Measurements from ENCODE around the gene GRAMD1B.
A peak's percentile ranks its signal among the peaks of the same experiment; 100 is the strongest.

Gene GRAMD1B

GRCh38 chr11:123429913-123430720, at the start of gene GRAMD1B:
TSS of gene GRAMD1B (plus strand) at chr11:123430269. CDS start at chr11:123430793, 524 bp downstream.
- peak within 1 kb of the TSS; percentile 34 for H3K9ac ChIP-seq (ENCODE audit: low read length)
- H3K4me1 ChIP-seq (ENCODE audit: control insufficient read depth, insufficient read depth, low read length): peaks cover 24% of the 10 kb centered on the region
- H3K36me3 ChIP-seq (ENCODE audit: control insufficient read depth, insufficient read depth, low read length): no peaks in the 10 kb centered on the region
- H3K27ac ChIP-seq (ENCODE audit: low read depth, low read length): no peak within 1 kb of the TSS; the same call in 1 of the 2 replicates
- peak within 1 kb of the TSS; percentile 83 for H3K4me3 ChIP-seq (ENCODE audit: low read depth, low read length)
- H3K27me3 ChIP-seq (ENCODE audit: control insufficient read depth, insufficient read depth, low read length): peaks cover 50% of the 10 kb centered on the region
- H3K9me3 ChIP-seq (ENCODE audit: control insufficient read depth, insufficient read depth, low read depth, low read length): no peaks in the 10 kb centered on the region

- Histone ChIP-seq H3K4me1 (ENCODE audit: control insufficient read depth, insufficient read depth, low read length) (peaks cover 23% of the 10 kb centered on the region), H3K9me3 (ENCODE audit: control insufficient read depth, insufficient read depth, low read depth, low read length) (no peaks in the 10 kb centered on the region), H3K9ac (ENCODE audit: low read length) (no peak overlapping the region), H3K4me3 (ENCODE audit: low read depth, low read length) (no peak overlapping the region), H3K27me3 (ENCODE audit: control insufficient read depth, insufficient read depth, low read length) (no peaks in the 10 kb centered on the region), H3K36me3 (ENCODE audit: control insufficient read depth, insufficient read depth, low read length) (no peaks in the 10 kb centered on the region), H3K27ac (ENCODE audit: low read depth, low read length) (no peak overlapping the region)
Observed at GRCh38 chr11:123381149-123381548, 48.9 kb upstream of the GRAMD1B start.

GRCh38 chr11:123381817-123382554, 48.1 kb upstream of the GRAMD1B start:
- Histone ChIP-seq H3K9ac (ENCODE audit: low read length) (no peak overlapping the region), H3K9me3 (ENCODE audit: control insufficient read depth, insufficient read depth, low read depth, low read length) (no peaks in the 10 kb centered on the region), H3K4me3 (ENCODE audit: low read depth, low read length) (no peak overlapping the region), H3K36me3 (ENCODE audit: control insufficient read depth, insufficient read depth, low read length) (no peaks in the 10 kb centered on the region), H3K4me1 (ENCODE audit: control insufficient read depth, insufficient read depth, low read length) (peaks cover 22% of the 10 kb centered on the region), H3K27me3 (ENCODE audit: control insufficient read depth, insufficient read depth, low read length) (no peaks in the 10 kb centered on the region), H3K27ac (ENCODE audit: low read depth, low read length) (no peak overlapping the region)

DNA sequence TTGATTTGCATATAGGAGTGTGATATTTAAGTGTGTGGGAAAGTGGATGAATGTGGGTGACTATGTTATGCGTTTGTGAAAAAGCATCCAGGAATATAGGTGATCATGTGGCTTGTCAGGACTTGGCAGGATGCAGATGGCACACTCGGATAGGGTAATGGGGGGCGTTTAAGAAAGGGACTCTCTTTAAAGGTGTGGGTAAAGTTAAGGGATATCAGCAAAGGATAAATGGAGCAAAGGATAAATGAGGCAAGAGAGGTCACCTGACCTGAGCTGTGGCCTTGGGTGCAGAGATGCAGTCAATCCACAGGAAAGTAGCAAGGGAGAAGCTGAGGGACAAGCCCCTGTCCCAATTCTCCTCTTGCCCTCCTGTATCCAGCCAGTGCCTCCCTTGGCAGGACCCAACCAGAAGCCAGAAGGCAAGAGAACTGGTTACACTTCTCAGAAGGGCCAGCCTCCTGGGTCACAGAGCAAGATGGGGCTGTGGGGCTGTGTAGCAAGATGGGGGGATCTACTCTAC, 47.5 kb upstream of the GRAMD1B start:
- H3K27me3 ChIP-seq (ENCODE audit: control insufficient read depth, insufficient read depth, low read length): no peaks in the 10 kb centered on the region
- no peaks in the 10 kb centered on the region for H3K9me3 ChIP-seq (ENCODE audit: control insufficient read depth, insufficient read depth, low read depth, low read length)
- H3K4me3 ChIP-seq (ENCODE audit: low read depth, low read length): no peak overlapping the region
- H3K4me1 ChIP-seq (ENCODE audit: control insufficient read depth, insufficient read depth, low read length): peaks cover 16% of the 10 kb centered on the region
- no peak overlapping the region for H3K9ac ChIP-seq (ENCODE audit: low read length)
- H3K36me3 ChIP-seq (ENCODE audit: control insufficient read depth, insufficient read depth, low read length): no peaks in the 10 kb centered on the region
- no peak overlapping the region for H3K27ac ChIP-seq (ENCODE audit: low read depth, low read length)

DNA sequence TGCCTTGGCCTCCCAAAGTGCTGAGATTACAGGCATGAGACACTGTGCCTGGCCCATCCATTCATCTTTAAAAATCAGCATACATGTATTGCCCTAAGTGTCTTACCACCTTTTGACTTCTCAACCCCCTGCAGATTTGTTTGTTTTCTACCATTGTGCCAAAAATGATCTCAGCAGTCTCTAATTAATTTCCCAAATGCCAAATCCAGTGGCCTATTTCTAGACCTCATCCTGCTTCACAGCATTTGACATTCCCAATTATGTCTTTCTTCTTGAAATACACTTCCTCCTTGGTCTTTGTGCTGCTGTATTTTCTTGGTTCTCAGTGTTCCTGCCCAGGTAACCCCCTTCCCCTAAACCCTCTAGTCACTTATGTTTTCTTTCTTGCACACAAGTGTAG, 46.0 kb upstream of the GRAMD1B start:
- Histone ChIP-seq H3K9me3 (ENCODE audit: control insufficient read depth, insufficient read depth, low read depth, low read length) (no peaks in the 10 kb centered on the region), H3K27ac (ENCODE audit: low read depth, low read length) (no peak overlapping the region), H3K4me3 (ENCODE audit: low read depth, low read length) (no peak overlapping the region), H3K4me1 (ENCODE audit: control insufficient read depth, insufficient read depth, low read length) (peaks cover 2% of the 10 kb centered on the region), H3K27me3 (ENCODE audit: control insufficient read depth, insufficient read depth, low read length) (no peaks in the 10 kb centered on the region), H3K36me3 (ENCODE audit: control insufficient read depth, insufficient read depth, low read length) (no peaks in the 10 kb centered on the region), H3K9ac (ENCODE audit: low read length) (no peak overlapping the region)

DNA sequence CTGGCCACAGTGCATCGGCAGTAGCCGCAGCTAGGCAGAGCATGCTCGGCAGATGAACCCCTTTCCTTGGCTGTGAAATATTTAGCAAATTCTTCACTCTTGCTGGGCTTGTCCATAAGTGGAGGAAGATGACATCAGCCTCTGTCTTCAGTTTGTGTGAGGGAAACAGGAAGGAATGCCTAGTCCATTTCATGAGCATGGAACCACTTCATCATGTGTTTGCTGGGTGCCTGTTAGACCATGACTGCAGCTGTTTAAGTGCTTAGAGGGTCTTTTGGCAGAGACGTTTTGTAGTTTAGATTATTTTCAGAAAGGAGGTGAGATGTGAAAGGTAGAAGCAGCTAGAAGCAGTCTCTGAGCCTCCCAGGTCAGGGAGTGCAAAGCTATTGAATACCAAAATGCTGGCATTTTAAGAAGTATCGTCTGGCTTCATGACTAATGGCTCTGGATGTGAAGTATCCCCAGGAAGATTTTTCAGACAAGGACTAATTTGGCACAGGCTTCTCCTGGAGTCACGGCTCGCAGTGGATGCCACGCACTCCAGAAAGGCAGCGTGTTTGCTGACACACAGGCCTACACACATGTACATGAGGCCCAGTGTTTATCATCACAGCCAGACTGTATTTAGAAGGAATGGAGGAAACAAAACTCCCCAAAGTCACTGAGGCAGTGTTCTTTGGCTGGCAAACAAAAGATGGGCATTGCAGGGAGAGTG, 43.1 kb upstream of the GRAMD1B start:
- Histone ChIP-seq H3K4me1 (ENCODE audit: control insufficient read depth, insufficient read depth, low read length) (no peaks in the 10 kb centered on the region; the same call in 1 of the 2 replicates), H3K27me3 (ENCODE audit: control insufficient read depth, insufficient read depth, low read length) (no peaks in the 10 kb centered on the region), H3K4me3 (ENCODE audit: low read depth, low read length) (no peak overlapping the region), H3K9ac (ENCODE audit: low read length) (no peak overlapping the region), H3K9me3 (ENCODE audit: control insufficient read depth, insufficient read depth, low read depth, low read length) (no peaks in the 10 kb centered on the region), H3K27ac (ENCODE audit: low read depth, low read length) (no peak overlapping the region), H3K36me3 (ENCODE audit: control insufficient read depth, insufficient read depth, low read length) (no peaks in the 10 kb centered on the region)

- Histone ChIP-seq H3K4me1 (ENCODE audit: control insufficient read depth, insufficient read depth, low read length) (no peaks in the 10 kb centered on the region; the same call in 1 of the 2 replicates), H3K9ac (ENCODE audit: low read length) (no peak overlapping the region), H3K36me3 (ENCODE audit: control insufficient read depth, insufficient read depth, low read length) (no peaks in the 10 kb centered on the region), H3K27ac (ENCODE audit: low read depth, low read length) (no peak overlapping the region), H3K4me3 (ENCODE audit: low read depth, low read length) (no peak overlapping the region), H3K27me3 (ENCODE audit: control insufficient read depth, insufficient read depth, low read length) (0 out of 2 replicates have a peak, but pooled peaks cover 3% of the 10 kb centered on the region), H3K9me3 (ENCODE audit: control insufficient read depth, insufficient read depth, low read depth, low read length) (no peaks in the 10 kb centered on the region)
Observed at GRCh38 chr11:123388640-123389039, 41.4 kb upstream of the GRAMD1B start.

GRCh38 chr11:123390146-123390545, 39.9 kb upstream of the GRAMD1B start:
- H3K9ac ChIP-seq (ENCODE audit: low read length): no peak overlapping the region
- no peak overlapping the region for H3K4me3 ChIP-seq (ENCODE audit: low read depth, low read length)
- H3K36me3 ChIP-seq (ENCODE audit: control insufficient read depth, insufficient read depth, low read length): no peaks in the 10 kb centered on the region
- no peak overlapping the region for H3K27ac ChIP-seq (ENCODE audit: low read depth, low read length)
- H3K27me3 ChIP-seq (ENCODE audit: control insufficient read depth, insufficient read depth, low read length): 0 out of 2 replicates have a peak, but pooled peaks cover 3% of the 10 kb centered on the region
- no peaks in the 10 kb centered on the region; the same call in 1 of the 2 replicates for H3K4me1 ChIP-seq (ENCODE audit: control insufficient read depth, insufficient read depth, low read length)
- H3K9me3 ChIP-seq (ENCODE audit: control insufficient read depth, insufficient read depth, low read depth, low read length): no peaks in the 10 kb centered on the region

DNA sequence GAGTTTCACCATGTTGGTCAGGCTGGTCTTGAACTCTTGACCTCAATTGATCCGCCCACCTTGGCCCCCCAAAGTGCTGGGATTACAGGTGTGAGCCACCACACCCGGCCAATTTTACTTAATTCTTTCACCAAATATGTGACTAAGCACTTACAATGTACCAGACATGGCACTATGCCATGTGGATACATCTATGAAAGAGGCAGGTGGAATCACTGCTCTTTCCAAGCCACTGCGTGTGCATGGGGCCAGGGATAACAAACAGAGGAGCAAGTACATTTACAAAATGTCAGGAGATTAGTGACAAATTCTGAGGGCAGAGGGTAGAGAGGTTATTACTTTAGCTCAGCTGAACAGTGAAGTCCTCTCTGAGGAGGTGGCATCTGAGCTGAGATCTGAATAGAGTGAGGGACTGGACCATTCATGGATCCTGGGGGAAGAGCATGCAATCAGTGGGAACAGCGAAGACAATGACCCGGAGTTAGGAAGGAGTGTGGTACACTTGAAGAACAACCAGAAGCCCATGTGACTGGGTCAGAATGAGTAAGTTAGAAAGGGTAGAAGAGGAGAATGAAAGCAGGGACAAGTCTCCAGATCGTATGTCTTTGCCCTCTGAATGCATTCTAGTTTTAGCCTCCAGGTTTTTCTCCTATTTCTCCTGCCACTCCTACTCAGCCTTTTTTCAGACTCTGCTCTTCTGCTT, 38.3 kb upstream of the GRAMD1B start:
- Histone ChIP-seq H3K36me3 (ENCODE audit: control insufficient read depth, insufficient read depth, low read length) (no peaks in the 10 kb centered on the region), H3K4me1 (ENCODE audit: control insufficient read depth, insufficient read depth, low read length) (no peaks in the 10 kb centered on the region; the same call in 1 of the 2 replicates), H3K9me3 (ENCODE audit: control insufficient read depth, insufficient read depth, low read depth, low read length) (no peaks in the 10 kb centered on the region), H3K9ac (ENCODE audit: low read length) (no peak overlapping the region), H3K27me3 (ENCODE audit: control insufficient read depth, insufficient read depth, low read length) (0 out of 2 replicates have a peak, but pooled peaks cover 3% of the 10 kb centered on the region), H3K27ac (ENCODE audit: low read depth, low read length) (no peak overlapping the region), H3K4me3 (ENCODE audit: low read depth, low read length) (no peak overlapping the region)

GRCh38 chr11:123392431-123392830, 37.6 kb upstream of the GRAMD1B start:
- Histone ChIP-seq H3K27me3 (ENCODE audit: control insufficient read depth, insufficient read depth, low read length) (0 out of 2 replicates have a peak, but pooled peaks cover 3% of the 10 kb centered on the region), H3K9me3 (ENCODE audit: control insufficient read depth, insufficient read depth, low read depth, low read length) (no peaks in the 10 kb centered on the region), H3K9ac (ENCODE audit: low read length) (no peak overlapping the region), H3K4me3 (ENCODE audit: low read depth, low read length) (no peak overlapping the region), H3K36me3 (ENCODE audit: control insufficient read depth, insufficient read depth, low read length) (no peaks in the 10 kb centered on the region), H3K27ac (ENCODE audit: low read depth, low read length) (no peak overlapping the region), H3K4me1 (ENCODE audit: control insufficient read depth, insufficient read depth, low read length) (no peaks in the 10 kb centered on the region)
